MM.1S (cell line): Measurements from ENCODE around the gene CDK5RAP3.

Experiments
- DNase-seq: peaks from one replicate; pipeline ENCODE4 v3.0.0-alpha.2; 2015
- H2AFZ ChIP-seq: fragments of 300-600 bp; sonication (generic); 2 replicates; pipeline ENCODE4 v1.6.0; 2016; ENCODE audit warnings: antibody characterized with exemption, low read length
- H3F3A ChIP-seq: fragments of 300-600 bp; sonication (generic); 2 replicates; pipeline ENCODE4 v1.6.1; 2016; ENCODE audit warnings: mild to moderate bottlenecking, antibody characterized with exemption, low read length, moderate library complexity, mixed read lengths; ENCODE audit not compliant: insufficient read depth
- H3K27ac ChIP-seq: fragments of 300-600 bp; sonication (generic); 2 replicates; pipeline ENCODE4 v1.5.1; 2016; ENCODE audit warnings: mild to moderate bottlenecking, low read length
- H3K27me3 ChIP-seq: fragments of 300-600 bp; sonication (generic); replicated peaks from 2 replicates; pipeline ENCODE4 v1.6.0; 2016; ENCODE audit warnings: low read length; ENCODE audit not compliant: insufficient read depth
- H3K36me3 ChIP-seq: fragments of 300-600 bp; sonication (generic); replicated peaks from 2 replicates; pipeline ENCODE4 v1.6.1; 2016; ENCODE audit warnings: mild to moderate bottlenecking, low read length, mixed read lengths; ENCODE audit not compliant: insufficient read depth
- H3K4me1 ChIP-seq: fragments of 300-600 bp; sonication (generic); 2 replicates; pipeline ENCODE4 v1.6.1; 2016; ENCODE audit warnings: low read length, mixed read lengths
- H3K4me2 ChIP-seq: fragments of 300-600 bp; sonication (generic); 2 replicates; pipeline ENCODE4 v1.6.0; 2016; ENCODE audit warnings: low read depth, low read length
- H3K4me3 ChIP-seq: fragments of 300-600 bp; sonication (generic); 2 replicates; pipeline ENCODE4 v1.5.1; 2016; ENCODE audit warnings: low read length, mixed read lengths
- H3K79me2 ChIP-seq: fragments of 300-600 bp; sonication (generic); 2 replicates; pipeline ENCODE4 v1.6.1; 2016; ENCODE audit warnings: mixed run types, low read length, mixed read lengths
- H3K9ac ChIP-seq: fragments of 300-600 bp; sonication (generic); 2 replicates; pipeline ENCODE4 v1.6.1; 2016; ENCODE audit warnings: low read length, mixed read lengths
- H3K9me2 ChIP-seq: fragments of 300-600 bp; sonication (generic); replicated peaks from 2 replicates; pipeline ENCODE4 v1.6.1; 2016; ENCODE audit warnings: mild to moderate bottlenecking, low read length, mixed read lengths; ENCODE audit not compliant: insufficient read depth
- H3K9me3 ChIP-seq: fragments of 300-600 bp; sonication (generic); replicated peaks from 2 replicates; pipeline ENCODE4 v1.6.1; 2016; ENCODE audit warnings: mild to moderate bottlenecking, low read length, mixed read lengths; ENCODE audit not compliant: insufficient read depth
- H4K20me1 ChIP-seq: fragments of 300-600 bp; sonication (generic); 2 replicates; pipeline ENCODE4 v1.6.1; 2016; ENCODE audit warnings: mild to moderate bottlenecking, low read length, moderate library complexity, mixed read lengths; ENCODE audit not compliant: insufficient read depth
- EZH2 ChIP-seq: fragments of 300-600 bp; sonication (generic); optimal IDR thresholded peaks from 2 replicates; pipeline ENCODE3; 2017; ENCODE audit warnings: low read depth, mild to moderate bottlenecking, antibody characterized with exemption, low read length, mixed read lengths
- EZH2phosphoT487 ChIP-seq: fragments of 300-600 bp; sonication (generic); IDR thresholded peaks from 2 replicates; pipeline ENCODE4 v1.6.1; 2018; ENCODE audit warnings: antibody characterized with exemption, low read length
- TF ChIP-seq, protein P1 (sequence below): fragments of 300-600 bp; sonication (generic); IDR thresholded peaks from 2 replicates; pipeline ENCODE4 v1.5.1; 2016; ENCODE audit warnings: antibody characterized with exemption, low read length, mixed read lengths

Gene CDK5RAP3

DNA sequence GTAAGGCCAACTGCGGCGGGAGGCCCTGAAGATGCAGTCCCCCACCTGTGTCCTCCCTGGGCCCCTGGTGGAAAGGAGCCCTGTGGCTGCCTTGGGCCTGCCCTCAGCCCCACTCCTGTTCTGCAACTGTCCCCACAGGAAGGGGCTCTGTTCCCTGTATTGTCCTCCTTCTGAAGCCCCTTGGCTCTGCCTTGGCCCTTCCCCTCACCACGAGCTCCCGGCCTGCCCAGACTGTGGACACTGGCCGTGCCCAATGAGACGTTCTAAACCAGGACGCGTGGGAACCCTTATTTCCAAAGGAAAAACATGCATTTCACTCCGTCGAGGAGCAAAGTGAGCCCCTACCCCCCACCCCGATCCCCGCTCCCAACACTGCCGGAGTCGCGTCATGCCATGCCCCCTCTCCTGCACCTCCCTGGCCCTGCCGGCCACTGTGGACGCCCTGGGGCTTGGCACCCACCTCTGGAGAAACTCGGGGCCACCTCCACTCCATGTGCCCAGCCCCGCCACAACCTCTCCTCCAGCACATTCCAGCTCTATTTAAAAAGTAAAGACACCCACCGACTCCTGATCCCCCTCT lies 43.0 kb upstream of the CDK5RAP3 start:
- DNase-seq = no peak
- H3K9me2 ChIP-seq = no peaks in the 10 kb centered on the region
- H3K9me3 ChIP-seq = no peaks in the 10 kb centered on the region
- no peak overlapping the region for H2AFZ ChIP-seq
- H3K9ac ChIP-seq = no peak overlapping the region
- H3K36me3 ChIP-seq = no peaks in the 10 kb centered on the region
- no peaks in the 10 kb centered on the region for H3K27me3 ChIP-seq
- TF ChIP-seq EZH2 (no peak), EZH2phosphoT487 (no peak)
- TF ChIP-seq, protein P1, sequence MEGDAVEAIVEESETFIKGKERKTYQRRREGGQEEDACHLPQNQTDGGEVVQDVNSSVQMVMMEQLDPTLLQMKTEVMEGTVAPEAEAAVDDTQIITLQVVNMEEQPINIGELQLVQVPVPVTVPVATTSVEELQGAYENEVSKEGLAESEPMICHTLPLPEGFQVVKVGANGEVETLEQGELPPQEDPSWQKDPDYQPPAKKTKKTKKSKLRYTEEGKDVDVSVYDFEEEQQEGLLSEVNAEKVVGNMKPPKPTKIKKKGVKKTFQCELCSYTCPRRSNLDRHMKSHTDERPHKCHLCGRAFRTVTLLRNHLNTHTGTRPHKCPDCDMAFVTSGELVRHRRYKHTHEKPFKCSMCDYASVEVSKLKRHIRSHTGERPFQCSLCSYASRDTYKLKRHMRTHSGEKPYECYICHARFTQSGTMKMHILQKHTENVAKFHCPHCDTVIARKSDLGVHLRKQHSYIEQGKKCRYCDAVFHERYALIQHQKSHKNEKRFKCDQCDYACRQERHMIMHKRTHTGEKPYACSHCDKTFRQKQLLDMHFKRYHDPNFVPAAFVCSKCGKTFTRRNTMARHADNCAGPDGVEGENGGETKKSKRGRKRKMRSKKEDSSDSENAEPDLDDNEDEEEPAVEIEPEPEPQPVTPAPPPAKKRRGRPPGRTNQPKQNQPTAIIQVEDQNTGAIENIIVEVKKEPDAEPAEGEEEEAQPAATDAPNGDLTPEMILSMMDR = no peak
- H3K4me2 ChIP-seq = no peak overlapping the region
- H4K20me1 ChIP-seq = no peaks in the 10 kb centered on the region
- no peaks in the 10 kb centered on the region; the same call in 1 of the 2 replicates for H3F3A ChIP-seq
- no peak overlapping the region for H3K27ac ChIP-seq
- H3K4me1 ChIP-seq = no peaks in the 10 kb centered on the region
- H3K4me3 ChIP-seq = no peak overlapping the region
- H3K79me2 ChIP-seq = no peaks in the 10 kb centered on the region

DNA sequence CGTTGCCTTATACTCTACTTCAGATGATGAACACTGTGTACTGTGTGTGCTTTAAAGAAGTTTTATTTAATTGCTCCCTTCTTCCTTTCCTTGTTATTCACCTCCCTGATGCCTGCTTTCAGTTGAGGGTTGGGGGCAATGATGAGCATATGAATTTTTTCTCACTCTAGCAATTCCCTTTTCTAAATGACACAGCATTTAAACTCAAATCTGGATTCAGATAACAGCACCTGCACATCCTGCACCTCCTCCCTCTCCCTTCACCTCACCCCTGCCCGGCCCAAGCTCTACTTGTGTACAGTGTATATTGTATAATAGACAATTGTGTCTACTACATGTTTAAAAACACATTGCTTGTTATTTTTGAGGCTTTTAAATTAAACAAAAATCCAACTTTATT lies 42.5 kb upstream of the CDK5RAP3 start:
- no peak for TF ChIP-seq EZH2phosphoT487
- no peaks in the 10 kb centered on the region for H3K36me3 ChIP-seq

DNA sequence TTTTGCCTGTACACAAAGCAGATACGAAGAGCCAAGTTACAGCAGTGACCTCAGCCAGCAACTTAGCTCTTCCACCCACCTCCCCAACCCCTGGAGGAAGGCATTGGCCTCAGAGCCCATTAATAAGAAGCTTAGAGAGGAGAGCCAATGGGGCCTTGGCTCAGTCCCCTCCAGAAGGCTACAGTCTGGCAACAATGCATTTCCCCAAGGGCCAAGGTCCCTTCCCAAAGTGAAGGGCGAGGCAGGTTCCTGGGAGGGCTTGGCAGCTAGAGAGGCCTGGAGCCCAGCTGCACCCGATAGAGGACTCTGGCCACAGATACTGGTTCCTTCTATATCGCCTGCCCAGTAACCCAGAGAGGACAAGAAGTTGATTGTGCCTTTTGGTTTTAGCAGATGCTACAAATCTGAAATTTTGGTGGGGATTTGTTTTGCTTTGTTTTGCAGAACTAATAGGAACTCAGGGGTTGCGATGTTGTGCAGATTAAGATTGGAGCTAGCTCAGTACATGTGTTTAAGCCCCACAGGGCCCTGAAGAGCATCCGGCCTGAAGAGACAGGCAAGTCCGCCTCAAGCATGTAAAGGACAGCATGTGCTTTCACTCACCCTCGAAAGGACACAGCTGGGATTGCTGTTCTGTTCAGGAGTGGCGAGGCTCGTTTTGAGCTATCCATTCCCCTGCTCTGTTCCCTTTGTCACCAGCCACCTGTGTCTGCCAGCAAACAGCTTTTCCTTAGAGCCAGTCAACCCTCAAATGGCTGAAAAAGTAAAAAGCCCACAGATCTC lies 41.5 kb upstream of the CDK5RAP3 start:
- DNase-seq = no peak

More for the DNA sequence above, 42.5 kb upstream of the CDK5RAP3 start:
- Histone ChIP-seq H3K4me1 (no peaks in the 10 kb centered on the region), H3F3A (no peaks in the 10 kb centered on the region; the same call in 1 of the 2 replicates), H3K27me3 (no peaks in the 10 kb centered on the region), H3K4me2 (no peak overlapping the region), H3K9ac (no peak overlapping the region), H3K27ac (no peak overlapping the region), H3K79me2 (no peaks in the 10 kb centered on the region), H3K9me2 (no peaks in the 10 kb centered on the region), H3K4me3 (no peak overlapping the region), H4K20me1 (no peaks in the 10 kb centered on the region), H3K9me3 (no peaks in the 10 kb centered on the region), H2AFZ (no peak overlapping the region)
- no peak for DNase-seq

More for the DNA sequence above, 41.5 kb upstream of the CDK5RAP3 start:
- no peak overlapping the region for H3K27ac ChIP-seq
- H4K20me1 ChIP-seq = no peaks in the 10 kb centered on the region
- H3K79me2 ChIP-seq = no peaks in the 10 kb centered on the region
- no peak overlapping the region for H3K9ac ChIP-seq
- H3F3A ChIP-seq = no peaks in the 10 kb centered on the region; the same call in 1 of the 2 replicates
- H3K27me3 ChIP-seq = no peaks in the 10 kb centered on the region
- TF ChIP-seq EZH2phosphoT487 (no peak), EZH2 (no peak)
- TF ChIP-seq, protein P1 = no peak
- H3K4me1 ChIP-seq = no peaks in the 10 kb centered on the region
- no peak overlapping the region for H3K4me2 ChIP-seq
- no peaks in the 10 kb centered on the region for H3K9me2 ChIP-seq
- H2AFZ ChIP-seq = no peak overlapping the region
- no peak overlapping the region for H3K4me3 ChIP-seq
- H3K9me3 ChIP-seq = no peaks in the 10 kb centered on the region
- no peaks in the 10 kb centered on the region for H3K36me3 ChIP-seq
